Measurements from ENCODE around the gene POLR2A. TPM values are rescaled to one million over a fixed set of nuclear protein-coding genes. Genes with fewer than 3 reads are reported as not detected.

The POLR2A gene
- total RNA-seq, 1 donor from 2014 or later, result 133 TPM

DNA sequence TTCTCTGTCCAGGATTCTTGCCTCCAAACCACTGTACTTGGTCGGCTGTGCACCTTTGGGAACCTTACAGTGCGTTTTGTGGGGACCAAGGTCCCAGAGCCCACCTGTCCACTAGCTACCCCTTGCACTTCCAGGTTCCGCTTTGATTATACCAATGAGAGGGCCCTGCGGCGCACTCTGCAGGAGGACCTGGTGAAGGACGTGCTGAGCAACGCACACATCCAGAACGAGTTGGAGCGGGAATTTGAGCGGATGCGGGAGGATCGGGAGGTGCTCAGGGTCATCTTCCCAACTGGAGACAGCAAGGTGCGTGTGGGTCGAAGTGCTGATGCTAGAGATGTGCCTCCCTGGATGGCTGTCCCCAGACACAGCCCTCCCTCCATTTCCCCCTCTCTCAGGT lies 18.8 kb downstream of the POLR2A start:
- DNase-seq (ENCODE audit: low spot score), result no peak

DNA sequence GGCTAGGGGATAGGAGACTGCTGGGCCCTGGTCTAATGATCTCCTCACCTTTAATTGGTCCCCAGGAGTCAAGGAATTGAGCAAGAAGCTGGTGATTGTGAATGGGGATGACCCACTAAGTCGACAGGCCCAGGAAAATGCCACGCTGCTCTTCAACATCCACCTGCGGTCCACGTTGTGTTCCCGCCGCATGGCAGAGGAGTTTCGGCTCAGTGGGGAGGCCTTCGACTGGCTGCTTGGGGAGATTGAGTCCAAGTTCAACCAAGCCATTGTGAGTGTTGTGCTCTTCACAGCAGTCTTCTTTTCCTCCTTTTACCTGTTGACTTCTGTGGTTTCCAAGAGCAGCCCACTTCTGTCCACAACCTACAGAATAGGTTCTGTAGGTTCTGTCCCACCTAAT lies 19.4 kb downstream of the POLR2A start:
- no peak for DNase-seq (ENCODE audit: low spot score)

DNA sequence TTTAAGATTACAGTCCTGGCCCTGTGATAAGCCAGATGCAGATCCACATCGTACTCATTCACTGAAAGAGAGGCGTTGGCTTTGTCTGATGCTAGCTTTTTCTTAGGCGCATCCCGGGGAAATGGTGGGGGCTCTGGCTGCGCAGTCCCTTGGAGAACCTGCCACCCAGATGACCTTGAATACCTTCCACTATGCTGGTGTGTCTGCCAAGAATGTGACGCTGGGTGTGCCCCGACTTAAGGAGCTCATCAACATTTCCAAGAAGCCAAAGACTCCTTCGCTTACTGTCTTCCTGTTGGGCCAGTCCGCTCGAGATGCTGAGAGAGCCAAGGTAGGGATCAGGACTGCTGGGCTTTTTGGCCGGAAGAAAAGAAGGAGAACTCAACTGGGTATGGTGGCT lies 24.0 kb downstream of the POLR2A start:
- no peak for DNase-seq (ENCODE audit: low spot score)

DNA sequence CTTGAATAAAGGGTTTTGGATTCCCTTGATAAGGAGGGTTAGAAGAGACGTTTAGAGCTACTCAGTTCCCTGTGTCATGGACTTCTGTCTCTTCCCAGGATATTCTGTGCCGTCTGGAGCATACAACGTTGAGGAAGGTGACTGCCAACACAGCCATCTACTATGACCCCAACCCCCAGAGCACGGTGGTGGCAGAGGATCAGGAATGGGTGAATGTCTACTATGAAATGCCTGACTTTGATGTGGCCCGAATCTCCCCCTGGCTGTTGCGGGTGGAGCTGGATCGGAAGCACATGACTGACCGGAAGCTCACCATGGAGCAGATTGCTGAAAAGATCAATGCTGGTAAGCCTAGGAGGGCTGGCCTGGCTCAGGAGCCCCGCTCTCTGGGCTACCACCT lies 24.7 kb downstream of the POLR2A start:
- DNase-seq (ENCODE audit: low spot score), result no peak

DNA sequence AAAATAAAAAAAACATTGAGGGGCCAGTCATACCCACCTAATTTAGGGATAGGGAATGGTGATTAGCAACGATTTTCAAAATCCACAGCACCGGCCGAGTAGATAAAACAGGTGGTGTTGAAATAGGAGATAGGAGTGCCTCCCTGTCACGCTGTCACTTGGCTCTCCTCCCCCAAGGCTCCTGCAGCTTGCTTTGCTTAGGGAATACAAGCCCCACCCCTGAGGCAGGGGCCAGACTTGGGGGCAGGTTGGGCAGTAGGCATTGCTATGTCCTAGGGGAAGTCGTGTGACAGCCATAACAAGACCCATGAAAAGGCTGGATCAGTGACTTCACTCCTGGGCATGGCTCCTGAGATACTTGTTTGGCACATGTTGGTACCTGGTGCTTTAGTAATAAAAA lies 25.8 kb downstream of the POLR2A start:
- DNase-seq (ENCODE audit: low spot score), result no peak

DNA sequence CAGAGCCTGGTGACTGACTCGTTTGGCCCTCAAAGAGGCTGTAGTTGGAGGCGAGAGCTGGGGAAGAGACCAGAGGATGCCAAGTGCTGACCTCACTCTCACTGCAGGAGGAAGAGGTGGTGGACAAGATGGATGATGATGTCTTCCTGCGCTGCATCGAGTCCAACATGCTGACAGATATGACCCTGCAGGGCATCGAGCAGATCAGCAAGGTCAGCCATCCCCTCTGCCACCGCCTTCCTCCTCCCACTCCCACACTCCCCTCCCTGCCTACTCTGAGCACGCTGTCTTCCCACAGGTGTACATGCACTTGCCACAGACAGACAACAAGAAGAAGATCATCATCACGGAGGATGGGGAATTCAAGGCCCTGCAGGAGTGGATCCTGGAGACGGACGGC lies 26.9 kb downstream of the POLR2A start:
- DNase-seq (ENCODE audit: low spot score), result no peak

DNA sequence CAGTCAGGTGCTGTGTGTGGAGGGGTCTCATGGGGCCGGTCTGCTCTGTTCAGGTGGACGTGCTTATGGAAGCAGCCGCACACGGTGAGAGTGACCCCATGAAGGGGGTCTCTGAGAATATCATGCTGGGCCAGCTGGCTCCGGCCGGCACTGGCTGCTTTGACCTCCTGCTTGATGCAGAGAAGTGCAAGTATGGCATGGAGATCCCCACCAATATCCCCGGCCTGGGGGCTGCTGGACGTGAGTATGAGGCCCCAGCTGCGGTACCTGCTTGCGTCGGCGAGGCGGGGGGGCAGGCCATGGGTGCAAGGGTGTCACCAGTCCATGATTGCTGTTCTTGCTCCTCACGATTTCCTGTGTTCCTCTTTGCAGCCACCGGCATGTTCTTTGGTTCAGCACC lies 27.9 kb downstream of the POLR2A start:
- DNase-seq (ENCODE audit: low spot score), result no peak

DNA sequence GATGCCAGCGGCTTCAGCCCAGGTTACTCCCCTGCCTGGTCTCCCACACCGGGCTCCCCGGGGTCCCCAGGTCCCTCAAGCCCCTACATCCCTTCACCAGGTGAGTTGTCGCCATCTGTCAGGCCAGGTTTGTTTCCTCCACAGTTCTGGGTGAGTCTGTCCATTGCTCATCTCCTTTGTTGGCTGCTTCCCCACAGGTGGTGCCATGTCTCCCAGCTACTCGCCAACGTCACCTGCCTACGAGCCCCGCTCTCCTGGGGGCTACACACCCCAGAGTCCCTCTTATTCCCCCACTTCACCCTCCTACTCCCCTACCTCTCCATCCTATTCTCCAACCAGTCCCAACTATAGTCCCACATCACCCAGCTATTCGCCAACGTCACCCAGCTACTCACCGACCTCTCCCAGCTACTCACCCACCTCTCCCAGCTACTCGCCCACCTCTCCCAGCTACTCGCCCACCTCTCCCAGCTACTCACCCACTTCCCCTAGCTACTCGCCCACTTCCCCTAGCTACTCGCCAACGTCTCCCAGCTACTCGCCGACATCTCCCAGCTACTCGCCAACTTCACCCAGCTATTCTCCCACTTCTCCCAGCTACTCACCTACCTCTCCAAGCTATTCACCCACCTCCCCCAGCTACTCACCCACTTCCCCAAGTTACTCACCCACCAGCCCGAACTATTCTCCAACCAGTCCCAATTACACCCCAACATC lies 28.8 kb downstream of the POLR2A start:
- no peak for DNase-seq (ENCODE audit: low spot score)

DNA sequence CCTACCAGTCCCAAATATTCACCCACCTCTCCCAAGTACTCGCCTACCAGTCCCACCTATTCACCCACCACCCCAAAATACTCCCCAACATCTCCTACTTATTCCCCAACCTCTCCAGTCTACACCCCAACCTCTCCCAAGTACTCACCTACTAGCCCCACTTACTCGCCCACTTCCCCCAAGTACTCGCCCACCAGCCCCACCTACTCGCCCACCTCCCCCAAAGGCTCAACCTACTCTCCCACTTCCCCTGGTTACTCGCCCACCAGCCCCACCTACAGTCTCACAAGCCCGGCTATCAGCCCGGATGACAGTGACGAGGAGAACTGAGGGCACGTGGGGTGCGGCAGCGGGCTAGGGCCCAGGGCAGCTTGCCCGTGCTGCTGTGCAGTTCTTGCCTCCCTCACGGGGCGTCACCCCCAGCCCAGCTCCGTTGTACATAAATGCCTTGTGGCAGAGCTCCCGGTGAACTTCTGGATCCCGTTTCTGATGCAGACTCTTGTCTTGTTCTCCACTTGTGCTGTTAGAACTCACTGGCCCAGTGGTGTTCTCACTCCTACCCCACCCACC lies 29.8 kb downstream of the POLR2A start:
- no peak for DNase-seq (ENCODE audit: low spot score)

DNA sequence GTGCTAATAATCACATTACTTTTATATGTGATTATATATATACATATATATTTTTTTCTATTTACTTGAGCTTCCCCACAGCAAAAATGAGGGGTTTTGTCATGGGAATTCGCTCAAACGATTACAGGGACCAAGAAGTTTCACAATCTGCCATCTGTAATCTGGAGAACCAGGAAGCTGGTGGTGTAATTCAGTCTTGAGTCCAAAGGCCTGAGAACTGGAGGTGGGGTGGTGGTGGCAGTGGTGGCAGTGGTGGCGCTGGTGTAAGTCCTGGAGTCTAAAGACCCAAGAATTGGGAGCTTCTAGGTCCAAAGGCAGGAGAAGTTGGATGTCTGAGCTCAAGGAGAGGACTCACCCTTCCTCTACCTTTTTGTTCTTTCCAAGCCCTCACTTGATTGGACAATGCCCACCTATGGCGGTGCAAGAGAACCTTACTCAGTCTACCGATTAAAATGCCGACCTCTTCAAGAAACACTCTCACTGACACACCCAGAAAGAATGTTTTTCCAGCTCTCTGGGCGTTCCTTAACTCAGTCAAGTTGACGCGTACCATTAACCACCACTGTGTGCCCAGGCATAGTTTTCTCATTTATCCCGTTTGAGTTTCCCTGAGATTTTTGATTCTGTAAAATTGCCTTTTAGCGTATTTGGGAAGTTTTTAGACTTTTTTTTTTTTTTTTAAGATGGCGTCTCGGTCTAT lies 31.9 kb downstream of the POLR2A start:
- peak; percentile 38 for DNase-seq (ENCODE audit: low spot score)

DNA sequence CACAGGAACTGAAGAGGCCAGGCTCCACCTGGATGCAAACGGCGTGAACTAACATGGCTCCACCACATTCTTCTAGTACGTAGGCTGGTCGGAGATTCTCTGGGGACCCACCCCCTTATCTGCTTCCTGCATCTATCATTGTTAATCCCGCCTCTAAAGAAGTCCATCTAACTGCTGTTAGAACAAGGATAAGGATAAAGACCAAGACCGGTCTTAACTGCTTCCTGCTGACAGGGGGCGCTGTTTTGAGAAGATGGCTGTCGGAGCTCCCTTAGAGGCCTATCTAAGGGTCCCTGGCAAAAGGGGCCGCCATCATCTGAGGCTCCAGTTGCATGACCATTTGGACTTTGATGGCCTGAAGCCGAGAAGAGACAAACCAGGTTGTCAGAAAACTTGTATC lies 38.9 kb downstream of the POLR2A start:
- peak; percentile 27 for DNase-seq (ENCODE audit: low spot score)

DNA sequence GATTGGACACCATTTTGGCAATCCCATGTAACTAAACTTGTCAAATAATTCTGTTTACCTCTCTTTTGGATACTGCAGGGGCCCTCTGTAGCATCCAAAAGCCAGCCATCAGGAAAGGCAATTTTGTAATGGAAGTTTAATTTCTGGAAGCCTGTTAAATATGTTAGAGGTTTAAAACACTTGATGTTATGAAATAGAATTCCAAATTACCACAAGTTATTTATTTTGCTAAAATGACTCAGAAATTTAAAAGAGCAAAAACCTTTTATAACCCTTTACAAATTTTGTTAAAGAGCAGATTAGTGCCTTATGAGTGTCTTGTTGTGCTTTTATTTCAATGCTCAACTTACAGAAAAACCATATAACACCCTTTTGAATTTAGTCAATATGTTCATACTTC lies 44.7 kb downstream of the POLR2A start:
- no peak for DNase-seq (ENCODE audit: low spot score)

DNA sequence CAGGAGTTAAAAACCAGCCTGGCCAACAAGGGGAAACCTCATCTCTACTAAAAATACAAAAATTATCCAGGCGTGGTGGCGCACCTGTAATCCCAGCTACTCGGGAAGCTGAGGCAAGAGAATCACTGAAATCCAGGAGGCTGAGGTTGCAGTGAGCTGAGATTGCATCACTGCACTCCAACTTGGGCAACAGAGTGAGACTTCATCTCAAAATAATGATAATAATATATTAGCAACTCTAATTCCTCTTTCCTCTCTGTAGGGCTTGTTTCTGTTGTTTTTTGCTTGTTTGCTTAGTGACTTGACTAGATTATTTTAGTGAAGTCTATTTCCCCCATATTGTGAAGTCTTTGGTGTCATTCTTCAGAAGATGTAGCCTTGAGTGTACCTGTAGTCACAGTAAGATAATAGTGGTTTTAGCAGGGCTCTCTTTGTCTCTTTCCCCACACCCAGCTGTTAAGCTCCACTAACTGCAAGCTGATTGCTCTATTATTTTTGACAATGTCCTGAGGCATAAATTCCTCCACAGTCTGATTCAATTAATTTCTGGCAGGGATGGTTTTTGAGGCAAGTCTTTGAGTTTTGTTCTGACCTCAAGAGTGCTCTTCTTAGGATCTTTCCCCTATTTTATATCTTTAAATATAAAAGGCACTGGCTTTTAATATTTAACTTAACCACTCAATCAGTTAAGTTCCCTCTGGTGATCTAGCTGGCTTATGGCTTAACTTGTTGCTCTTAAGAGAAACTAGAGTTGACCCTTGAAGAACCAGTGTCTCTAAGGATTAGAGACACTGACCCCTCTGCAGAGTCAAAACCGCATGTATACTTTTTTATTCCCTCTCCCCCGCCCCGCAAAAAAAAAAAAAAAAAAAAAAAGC lies 46.1 kb downstream of the POLR2A start:
- no peak for DNase-seq (ENCODE audit: low spot score)

DNA sequence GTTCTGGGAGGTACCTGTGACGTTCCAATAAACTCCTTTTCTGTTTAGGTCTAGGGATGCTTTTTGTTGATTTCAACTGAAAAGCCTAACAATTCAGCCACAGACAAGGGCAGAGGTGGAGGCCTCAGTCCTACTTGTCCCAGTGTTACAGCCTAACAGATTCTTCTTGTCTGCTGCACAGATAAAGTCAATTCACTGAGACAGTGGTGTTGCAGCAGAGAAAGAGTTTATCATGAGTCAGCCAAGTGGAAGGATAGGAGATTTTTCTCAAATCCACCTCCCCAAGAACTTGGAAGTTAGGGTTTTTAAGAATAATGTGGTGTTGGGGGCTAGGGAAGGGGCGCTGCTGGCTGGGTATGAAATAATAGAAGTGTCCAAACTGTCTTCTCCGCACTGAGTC lies 53.9 kb downstream of the POLR2A start:
- no peak for DNase-seq (ENCODE audit: low spot score)

DNA sequence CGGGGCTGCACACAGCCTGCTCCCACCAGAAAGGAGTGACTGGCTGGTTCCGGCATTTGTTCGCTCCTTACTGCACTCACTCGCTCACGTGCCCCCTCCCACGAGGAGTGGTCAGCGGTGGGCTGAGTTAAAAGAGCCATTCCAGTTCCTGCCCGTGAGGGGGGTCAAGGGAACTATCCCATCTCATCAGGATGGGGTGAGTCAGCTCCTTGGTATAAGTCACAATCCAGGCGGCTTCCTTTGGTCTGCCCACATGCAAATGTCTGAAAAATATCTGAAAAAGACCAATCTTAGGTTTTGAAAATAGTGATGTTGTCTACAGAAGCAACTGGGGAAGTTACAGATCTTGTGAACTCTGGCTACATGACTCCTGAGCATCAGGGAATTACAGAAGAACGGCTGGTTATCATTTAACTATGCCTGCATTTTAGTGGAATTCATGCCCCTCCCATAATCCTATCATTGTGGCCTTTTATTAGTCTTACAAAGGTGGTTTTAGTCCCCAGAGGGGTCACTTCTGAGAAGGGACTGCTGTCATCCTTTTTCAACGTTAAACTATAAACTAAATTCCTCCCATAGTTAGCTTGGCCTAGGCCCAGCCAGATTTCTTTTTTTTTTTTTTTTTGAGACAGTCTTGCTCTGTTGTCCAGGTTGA lies 54.9 kb downstream of the POLR2A start:
- DNase-seq (ENCODE audit: low spot score), result no peak

DNA sequence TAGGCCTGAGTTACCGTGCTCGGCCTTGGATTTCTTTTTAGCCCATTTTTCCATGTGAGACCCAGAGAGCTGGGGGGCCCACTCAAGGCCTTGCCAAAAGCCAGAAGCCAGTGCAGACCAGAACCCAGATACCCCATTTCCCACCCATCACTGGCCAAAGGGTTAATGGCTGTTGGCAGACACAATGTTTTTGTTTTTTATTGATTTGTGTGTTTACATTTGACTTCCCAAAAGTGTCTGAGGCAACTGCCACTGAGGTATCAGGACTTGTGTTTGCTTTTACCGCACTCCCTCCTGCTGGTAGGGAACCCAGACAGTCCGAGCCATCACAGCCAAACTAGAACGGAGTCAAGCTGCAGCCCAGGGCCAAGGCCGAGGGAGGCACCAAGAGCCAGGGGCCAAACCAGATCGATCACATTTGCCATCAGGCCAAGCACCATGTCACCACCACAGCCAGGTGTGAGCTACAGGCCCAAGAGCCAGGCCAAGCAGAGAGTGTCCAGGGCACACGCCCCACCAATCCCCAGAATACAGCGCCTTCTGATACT lies 57.0 kb downstream of the POLR2A start:
- DNase-seq (ENCODE audit: low spot score), result no peak

DNA sequence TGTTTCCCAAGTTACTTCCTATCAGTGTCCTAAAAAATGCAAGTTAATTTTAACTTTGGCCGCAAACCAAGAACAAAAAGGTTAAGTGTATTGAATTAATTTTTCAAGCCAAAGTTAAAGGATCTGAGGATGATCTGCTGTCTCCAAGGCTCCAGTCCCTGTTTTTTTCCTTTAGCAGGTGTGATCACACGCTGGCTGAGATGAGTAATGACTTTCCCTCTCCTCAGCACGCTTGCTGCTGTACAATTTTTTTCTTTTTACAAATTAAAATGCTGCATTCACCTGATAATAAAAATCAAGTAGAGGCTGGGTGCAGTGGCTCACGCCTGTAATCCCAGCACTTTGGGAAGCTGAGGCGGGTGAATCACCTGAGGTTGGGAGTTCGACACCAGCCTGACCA lies 60.7 kb downstream of the POLR2A start:
- DNase-seq (ENCODE audit: low spot score), result no peak

DNA sequence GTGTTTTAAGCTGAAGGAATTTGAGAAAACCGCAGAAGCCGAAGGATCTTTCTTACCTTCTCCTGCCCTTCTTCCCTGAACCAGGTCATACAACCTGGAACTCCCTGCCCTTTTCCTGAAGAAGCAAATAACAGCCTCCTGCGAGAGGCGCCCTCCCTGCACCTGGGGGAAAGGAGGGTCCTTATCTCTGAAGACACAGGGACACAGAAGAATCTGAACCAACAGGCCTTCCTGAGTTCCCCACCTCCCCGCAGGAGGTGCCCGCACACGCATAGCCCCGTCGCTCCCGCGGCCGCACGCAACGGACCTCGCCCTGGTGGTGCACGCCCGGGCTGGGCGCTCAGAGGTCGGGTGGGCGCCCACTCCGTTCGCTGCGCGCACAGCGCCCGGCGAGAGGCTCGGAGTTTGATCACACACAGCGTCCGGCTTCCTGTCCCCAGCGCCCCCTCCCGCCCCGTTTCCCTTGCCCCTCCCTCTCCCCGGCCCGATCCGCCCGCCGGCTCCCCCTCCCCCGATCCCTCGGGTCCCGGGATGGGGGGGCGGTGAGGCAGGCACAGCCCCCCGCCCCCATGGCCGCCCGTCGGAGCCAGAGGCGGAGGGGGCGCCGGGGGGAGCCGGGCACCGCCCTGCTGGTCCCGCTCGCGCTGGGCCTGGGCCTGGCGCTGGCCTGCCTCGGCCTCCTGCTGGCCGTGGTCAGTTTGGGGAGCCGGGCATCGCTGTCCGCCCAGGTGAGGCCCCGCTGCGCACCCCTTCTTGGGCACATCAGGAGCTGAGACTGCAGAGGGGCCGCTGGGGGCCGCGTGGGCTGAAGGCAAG lies 64.6 kb downstream of the POLR2A start, which contains the start of gene TNFSF12:
TNFSF12 (plus strand) TSS at position 474 of the 816 bp plus-strand sequence; CDS start at position 570, 96 bp downstream.
- DNase-seq (ENCODE audit: low spot score), result peak; percentile 57
